RPMI8226 (cell line): ENCODE measurements around the gene ATAT1.
A peak's percentile ranks its signal among the peaks of the same experiment; 100 is the strongest.

Experiments
- DNase-seq: peaks from one replicate; pipeline ENCODE4 v3.0.0-alpha.2; 2015

The ATAT1 gene

GRCh38 chr6:30685157-30686008, 58.7 kb downstream of the ATAT1 start:
- DNase-seq: peak; percentile 60

GRCh38 chr6:30686009-30686907, 59.6 kb downstream of the ATAT1 start, which contains the start of gene PPP1R18:
Gene PPP1R18, minus strand, starts transcription at chr6:30686645. Its CDS starts 627 bp downstream, at chr6:30686018.
- peak; percentile 86 for DNase-seq

- DNase-seq: peak; percentile 84
Measured at GRCh38 chr6:30686908-30687658, 60.4 kb downstream of the ATAT1 start.

GRCh38 chr6:30687659-30688431, 61.2 kb downstream of the ATAT1 start:
- DNase-seq: no peak

GRCh38 chr6:30688569-30688968, 61.9 kb downstream of the ATAT1 start:
- DNase-seq: peak; percentile 25

- DNase-seq: no peak
Measured at GRCh38 chr6:30689022-30689865, 62.6 kb downstream of the ATAT1 start.

GRCh38 chr6:30689985-30690384, 63.3 kb downstream of the ATAT1 start:
- no peak for DNase-seq

GRCh38 chr6:30690403-30691207, 63.9 kb downstream of the ATAT1 start, which contains the start of gene NRM:
Gene NRM, minus strand, starts transcription at chr6:30690984. Its CDS starts 10 bp downstream, at chr6:30690974.
- peak; percentile 91 for DNase-seq

GRCh38 chr6:30691208-30691847, 64.7 kb downstream of the ATAT1 start:
- no peak for DNase-seq
